ENCODE data around the gene SYK. TPM values are rescaled to one million over a fixed set of nuclear protein-coding genes. Genes with fewer than 3 reads are reported as not detected.

Gene SYK
- total RNA-seq, 2 experiments from 2014 or later, result 0.11 to 0.64 TPM

GRCh38 chr9:90827181-90827871 lies 25.7 kb downstream of the SYK start:
- no peak for ATAC-seq
- CTCF ChIA-PET, result no interaction called here

GRCh38 chr9:90830051-90830450 lies 28.4 kb downstream of the SYK start:
- H3K36me3 Mint-ChIP-seq (ENCODE audit: low read depth), result no peaks in the 10 kb centered on the region
- H3K27me3 Mint-ChIP-seq, result peaks cover 10% of the 10 kb centered on the region
- H3K4me1 Mint-ChIP-seq, result no peaks in the 10 kb centered on the region
- no peak overlapping the region for H3K4me3 Mint-ChIP-seq
- no peak for DNase-seq
- ChIA-PET POLR2A (no interaction called here), CTCF (no interaction called here)
- ATAC-seq, result no peak
- no peaks in the 10 kb centered on the region for H3K9me3 Mint-ChIP-seq (ENCODE audit: low read depth)
- intact Hi-C loops (cut with DNase I, micrococcal nuclease), result loop anchor here in 1 of 2 experiments (10.0 kb wide), 1 partner anchor 55 kb away; no protein-coding TSS in a partner anchor
- H3K27ac Mint-ChIP-seq, result no peak overlapping the region

More at GRCh38 chr9:90827181-90827871, 25.7 kb downstream of the SYK start:
- POLR2A ChIA-PET, result no interaction called here
- Mint-ChIP-seq H3K4me1 (no peaks in the 10 kb centered on the region), H3K9me3 (ENCODE audit: low read depth) (no peaks in the 10 kb centered on the region), H3K27ac (no peak overlapping the region), H3K4me3 (no peak overlapping the region), H3K36me3 (ENCODE audit: low read depth) (no peaks in the 10 kb centered on the region), H3K27me3 (peaks cover 15% of the 10 kb centered on the region)
- no peak for DNase-seq
- intact Hi-C loops (cut with DNase I, micrococcal nuclease), result no loop called here

DNA sequence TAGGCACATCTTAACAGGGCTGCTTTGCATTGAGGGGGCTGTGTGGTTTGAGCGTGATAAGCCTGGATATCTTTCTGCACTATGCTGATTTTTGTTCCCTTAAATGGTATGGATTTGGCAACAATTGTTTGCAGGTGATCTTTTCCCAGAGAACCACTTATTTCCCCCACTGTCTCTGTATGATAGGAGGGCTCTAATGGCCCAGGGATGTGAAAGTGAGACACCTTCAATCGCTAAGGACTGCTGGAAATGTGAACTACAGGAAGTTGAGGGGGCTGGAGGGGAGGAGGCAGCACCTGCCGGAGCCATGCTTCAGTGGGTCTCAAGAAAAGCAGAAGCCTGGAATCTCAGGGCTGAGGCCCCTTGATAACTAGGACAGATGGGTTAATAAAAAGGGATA lies 29.4 kb downstream of the SYK start:
- ATAC-seq (no peak), DNase-seq (no peak)
- Mint-ChIP-seq H3K4me3 (no peak overlapping the region), H3K4me1 (no peaks in the 10 kb centered on the region), H3K9me3 (ENCODE audit: low read depth) (no peaks in the 10 kb centered on the region), H3K27me3 (peaks cover 5% of the 10 kb centered on the region), H3K27ac (no peak overlapping the region), H3K36me3 (ENCODE audit: low read depth) (no peaks in the 10 kb centered on the region)
- CTCF ChIA-PET, result no interaction called here
- intact Hi-C loops (cut with DNase I, micrococcal nuclease), result loop anchor here in 1 of 2 experiments (10.0 kb wide), 1 partner anchor 56 kb away; no protein-coding TSS in a partner anchor
- POLR2A ChIA-PET, result no interaction called here

- H3K27me3 Mint-ChIP-seq, result peaks cover 5% of the 10 kb centered on the region
- no peaks in the 10 kb centered on the region for H3K4me1 Mint-ChIP-seq
- ATAC-seq (no peak), DNase-seq (no peak)
- no peaks in the 10 kb centered on the region for H3K36me3 Mint-ChIP-seq (ENCODE audit: low read depth)
- H3K27ac Mint-ChIP-seq, result no peak overlapping the region
- no peak overlapping the region for H3K4me3 Mint-ChIP-seq
- ChIA-PET CTCF (no interaction called here), POLR2A (no interaction called here)
- H3K9me3 Mint-ChIP-seq (ENCODE audit: low read depth), result no peaks in the 10 kb centered on the region
- intact Hi-C loops (cut with DNase I, micrococcal nuclease), result loop anchor here in 1 of 2 experiments (10.0 kb wide), 1 partner anchor 57 kb away; no protein-coding TSS in a partner anchor
Observed at GRCh38 chr9:90832261-90832660, 30.6 kb downstream of the SYK start.

- Mint-ChIP-seq H3K27ac (no peak overlapping the region), H3K4me3 (no peak overlapping the region), H3K9me3 (ENCODE audit: low read depth) (no peaks in the 10 kb centered on the region), H3K36me3 (ENCODE audit: low read depth) (no peaks in the 10 kb centered on the region), H3K4me1 (no peaks in the 10 kb centered on the region), H3K27me3 (peaks cover 4% of the 10 kb centered on the region)
- POLR2A ChIA-PET, result no interaction called here
- no peak for ATAC-seq
- DNase-seq, result no peak
- intact Hi-C loops (cut with DNase I, micrococcal nuclease), result loop anchor here in 1 of 2 experiments (10.0 kb wide), 1 partner anchor 60 kb away; no protein-coding TSS in a partner anchor
- CTCF ChIA-PET, result interaction anchor here (0.6 to 0.7 kb wide), 2 partner anchors 38 to 883 kb away, joined by 3 read pairs; no protein-coding TSS in a partner anchor
Observed at GRCh38 chr9:90834828-90835595, 33.4 kb downstream of the SYK start.

- Mint-ChIP-seq H3K27me3 (peaks cover 4% of the 10 kb centered on the region), H3K4me1 (no peaks in the 10 kb centered on the region), H3K27ac (no peak overlapping the region), H3K36me3 (ENCODE audit: low read depth) (no peaks in the 10 kb centered on the region), H3K9me3 (ENCODE audit: low read depth) (no peaks in the 10 kb centered on the region), H3K4me3 (no peak overlapping the region)
- ChIA-PET POLR2A (no interaction called here), CTCF (no interaction called here)
- ATAC-seq, result no peak
- intact Hi-C loops (cut with DNase I, micrococcal nuclease), result loop anchor here in 1 of 2 experiments (10.0 kb wide), 1 partner anchor 62 kb away; no protein-coding TSS in a partner anchor
- no peak for DNase-seq
Observed at GRCh38 chr9:90836411-90837080, 34.9 kb downstream of the SYK start.

DNA sequence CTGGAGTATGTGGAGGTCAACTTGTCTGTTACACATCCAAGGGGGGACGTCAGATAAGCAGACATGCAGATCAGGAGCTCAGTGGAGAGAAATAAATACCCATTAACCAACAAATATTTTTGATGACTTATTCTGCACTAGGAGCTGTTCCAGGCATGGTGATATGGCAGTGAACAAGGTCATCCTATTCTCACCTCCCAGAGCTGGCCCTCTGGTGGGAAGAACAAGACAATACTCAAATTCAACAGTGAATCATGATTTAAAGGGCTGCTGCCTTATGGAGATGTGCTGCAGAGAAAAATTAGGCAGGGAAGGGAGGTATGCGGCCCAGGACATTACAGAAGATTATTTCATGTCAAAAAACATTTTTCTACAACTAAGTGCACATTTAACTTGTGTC lies 36.5 kb downstream of the SYK start:
- no peak overlapping the region for H3K27ac Mint-ChIP-seq
- no peaks in the 10 kb centered on the region for H3K9me3 Mint-ChIP-seq (ENCODE audit: low read depth)
- POLR2A ChIA-PET, result no interaction called here
- no peaks in the 10 kb centered on the region for H3K36me3 Mint-ChIP-seq (ENCODE audit: low read depth)
- CTCF ChIA-PET, result interaction anchor here (0.6 to 0.8 kb wide), 2 partner anchors 56 to 70 kb away, joined by 3 read pairs; no protein-coding TSS in a partner anchor
- ATAC-seq (no peak), DNase-seq (no peak)
- H3K4me3 Mint-ChIP-seq, result no peak overlapping the region
- H3K27me3 Mint-ChIP-seq, result peaks cover 4% of the 10 kb centered on the region
- H3K4me1 Mint-ChIP-seq, result no peaks in the 10 kb centered on the region
- intact Hi-C loops (cut with DNase I, micrococcal nuclease), result loop anchor here in 1 of 2 experiments (10.0 kb wide), 1 partner anchor 63 kb away; no protein-coding TSS in a partner anchor

- peaks cover 4% of the 10 kb centered on the region for H3K27me3 Mint-ChIP-seq
- H3K36me3 Mint-ChIP-seq (ENCODE audit: low read depth), result no peaks in the 10 kb centered on the region
- intact Hi-C loops (cut with DNase I, micrococcal nuclease), result loop anchor here in 1 of 2 experiments (10.0 kb wide), 1 partner anchor 64 kb away; no protein-coding TSS in a partner anchor
- no peaks in the 10 kb centered on the region for H3K9me3 Mint-ChIP-seq (ENCODE audit: low read depth)
- no peaks in the 10 kb centered on the region for H3K4me1 Mint-ChIP-seq
- H3K4me3 Mint-ChIP-seq, result no peak overlapping the region
- H3K27ac Mint-ChIP-seq, result no peak overlapping the region
- ChIA-PET POLR2A (no interaction called here), CTCF (interaction anchor here (0.6 to 1.0 kb wide), 4 partner anchors 13 to 451 kb away, joined by 3 read pairs; no protein-coding TSS in a partner anchor)
- DNase-seq (no peak), ATAC-seq (no peak)
Observed at GRCh38 chr9:90838581-90839154, 37.0 kb downstream of the SYK start.

DNA sequence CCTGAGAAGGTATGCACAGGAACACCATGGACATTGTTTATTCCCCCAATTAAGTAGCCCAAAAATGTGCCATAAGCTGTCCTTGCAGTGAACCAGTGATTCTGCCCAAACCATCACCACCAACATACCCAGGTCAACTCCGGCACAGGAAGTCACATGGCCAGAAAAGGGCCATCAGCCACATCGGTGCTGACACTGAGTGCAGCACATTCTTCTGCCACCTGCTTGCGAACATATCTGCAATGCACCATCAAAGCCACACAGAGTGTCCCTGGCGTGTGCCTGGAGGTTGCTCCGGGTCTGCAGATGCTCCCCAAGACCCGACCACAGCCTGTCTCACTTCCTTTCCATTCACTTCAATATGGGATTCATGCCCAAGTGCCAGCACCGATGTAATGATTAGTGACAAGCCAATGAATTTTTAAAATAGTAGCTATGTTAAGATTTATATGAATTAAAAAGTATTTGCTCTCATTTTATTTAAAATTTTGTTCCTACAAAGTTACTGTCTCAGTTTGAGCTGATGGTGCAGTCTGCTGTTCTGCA lies 37.6 kb downstream of the SYK start:
- H3K27me3 Mint-ChIP-seq, result peaks cover 4% of the 10 kb centered on the region
- H3K27ac Mint-ChIP-seq, result no peak overlapping the region
- H3K9me3 Mint-ChIP-seq (ENCODE audit: low read depth), result no peaks in the 10 kb centered on the region
- POLR2A ChIA-PET, result no interaction called here
- ATAC-seq (no peak), DNase-seq (no peak)
- H3K4me3 Mint-ChIP-seq, result no peak overlapping the region
- no peaks in the 10 kb centered on the region for H3K4me1 Mint-ChIP-seq
- H3K36me3 Mint-ChIP-seq (ENCODE audit: low read depth), result no peaks in the 10 kb centered on the region
- CTCF ChIA-PET, result interaction anchor here (0.6 to 1.0 kb wide), 3 partner anchors 12 to 450 kb away, joined by 3 to 4 read pairs (median 3); no protein-coding TSS in a partner anchor
- intact Hi-C loops (cut with DNase I, micrococcal nuclease), result loop anchor here in 1 of 2 experiments (10.0 kb wide), 1 partner anchor 64 kb away; no protein-coding TSS in a partner anchor

GRCh38 chr9:90840696-90841095 lies 39.1 kb downstream of the SYK start:
- Mint-ChIP-seq H3K4me3 (no peak overlapping the region), H3K27me3 (peaks cover 4% of the 10 kb centered on the region), H3K36me3 (ENCODE audit: low read depth) (no peaks in the 10 kb centered on the region), H3K4me1 (no peaks in the 10 kb centered on the region), H3K9me3 (ENCODE audit: low read depth) (no peaks in the 10 kb centered on the region), H3K27ac (no peak overlapping the region)
- ChIA-PET CTCF (no interaction called here), POLR2A (no interaction called here)
- DNase-seq (no peak), ATAC-seq (no peak)
- intact Hi-C loops (cut with DNase I, micrococcal nuclease), result no loop called here

GRCh38 chr9:90841213-90841612 lies 39.6 kb downstream of the SYK start:
- H3K4me3 Mint-ChIP-seq, result no peak overlapping the region
- H3K27ac Mint-ChIP-seq, result no peak overlapping the region
- H3K36me3 Mint-ChIP-seq (ENCODE audit: low read depth), result no peaks in the 10 kb centered on the region
- ChIA-PET CTCF (no interaction called here), POLR2A (no interaction called here)
- H3K4me1 Mint-ChIP-seq, result no peaks in the 10 kb centered on the region
- ATAC-seq (no peak), DNase-seq (no peak)
- H3K9me3 Mint-ChIP-seq (ENCODE audit: low read depth), result no peaks in the 10 kb centered on the region
- peaks cover 4% of the 10 kb centered on the region for H3K27me3 Mint-ChIP-seq
- intact Hi-C loops (cut with DNase I, micrococcal nuclease), result no loop called here
